Hepatocyte (in vitro differentiated cells): Measurements from ENCODE around the gene ARMH2. TPM values are rescaled to one million over a fixed set of nuclear protein-coding genes. Genes with fewer than 3 reads are reported as not detected.

Source experiments
- DNase-seq: peaks from one replicate; pipeline ENCODE4 v3.0.0-alpha.2; 2016; ENCODE audit warnings: low spot score
- H2AFZ ChIP-seq: fragments of 200-600 bp; sonication (generic); 2 replicates; pipeline ENCODE4 v1.6.0; 2016; ENCODE audit warnings: antibody characterized with exemption, mild to moderate bottlenecking
- H3K27ac ChIP-seq: fragments of 200-600 bp; sonication (generic); 2 replicates; pipeline ENCODE4 v1.5.1; 2016; ENCODE audit warnings: mild to moderate bottlenecking
- H3K27me3 ChIP-seq: fragments of 200-600 bp; sonication (generic); 2 replicates; pipeline ENCODE4 v1.6.1; 2016
- H3K36me3 ChIP-seq: fragments of 200-600 bp; sonication (generic); replicated peaks from 2 replicates; pipeline ENCODE4 v1.5.1; 2016; ENCODE audit warnings: low read depth; ENCODE audit not compliant: insufficient read depth
- H3K4me1 ChIP-seq: fragments of 200-600 bp; sonication (generic); 2 replicates; pipeline ENCODE4 v1.5.1; 2016; ENCODE audit warnings: mild to moderate bottlenecking, moderate library complexity; ENCODE audit not compliant: insufficient read depth
- H3K4me2 ChIP-seq: fragments of 200-600 bp; sonication (generic); 2 replicates; pipeline ENCODE4 v1.6.0; 2016
- H3K4me3 ChIP-seq: fragments of 200-600 bp; sonication (generic); 2 replicates; pipeline ENCODE4 v1.5.1; 2016; ENCODE audit warnings: mild to moderate bottlenecking
- H3K79me2 ChIP-seq: fragments of 200-600 bp; sonication (generic); 2 replicates; pipeline ENCODE4 v1.6.0; 2017; ENCODE audit warnings: mild to moderate bottlenecking
- H3K9me2 ChIP-seq: fragments of 200-600 bp; sonication (generic); replicated peaks from 2 replicates; pipeline ENCODE4 v1.6.0; 2017; ENCODE audit warnings: mild to moderate bottlenecking; ENCODE audit not compliant: insufficient read depth
- H3K9me3 ChIP-seq: fragments of 200-600 bp; sonication (generic); 2 replicates; pipeline ENCODE4 v1.5.1; 2016; ENCODE audit warnings: low read depth, mild to moderate bottlenecking
- H4K20me1 ChIP-seq: fragments of 200-600 bp; sonication (generic); 2 replicates; pipeline ENCODE4 v1.6.0; 2016; ENCODE audit warnings: mild to moderate bottlenecking; ENCODE audit not compliant: insufficient read depth, poor library complexity, severe bottlenecking
- EZH2 ChIP-seq: fragments of 200-600 bp; sonication (generic); IDR thresholded peaks from 2 replicates; pipeline ENCODE4 v1.6.1; 2016; ENCODE audit warnings: antibody characterized with exemption, mild to moderate bottlenecking, borderline replicate concordance
- EZH2phosphoT487 ChIP-seq: fragments of 200-600 bp; sonication (generic); IDR thresholded peaks from one replicate; pipeline ENCODE4 v1.6.1; 2018; ENCODE audit warnings: antibody characterized with exemption, mild to moderate bottlenecking, low read depth, moderate library complexity; ENCODE audit not compliant: unreplicated experiment, severe bottlenecking
- WGBS: methylation state at CpG from one replicate; pipeline ENCODE4 v1.1.6; 2016; ENCODE audit warnings: low lambda C conversion rate; ENCODE audit errors: missing lambda C conversion rate; 5-methylcytosine and 5-hydroxymethylcytosine counted together
- polyA plus RNA-seq: library from polyadenylated mRNA; unstranded; fragments of >200 nt; fragmentation: Nextera tagmentation; extraction: Ambion mirVana; gene quantifications from 2 replicates; pipeline ENCODE4 v1.2.1, GENCODE V29; 2016
- total RNA-seq: library from RNA; depleted of rRNA; stranded (reverse); fragments of >200 nt; gene quantifications from 2 replicates; pipeline ENCODE4 v1.2.3, GENCODE V29; 2014
- TF ChIP-seq, protein P1 (sequence below): fragments of 200-600 bp; sonication (generic); IDR thresholded peaks from 2 replicates; pipeline ENCODE4 v1.5.1; 2016; ENCODE audit warnings: antibody characterized with exemption, mild to moderate bottlenecking; ENCODE audit not compliant: poor library complexity

ARMH2 gene
- total and polyA plus RNA-seq, 2 experiments from 2014 or later = not detected

DNA sequence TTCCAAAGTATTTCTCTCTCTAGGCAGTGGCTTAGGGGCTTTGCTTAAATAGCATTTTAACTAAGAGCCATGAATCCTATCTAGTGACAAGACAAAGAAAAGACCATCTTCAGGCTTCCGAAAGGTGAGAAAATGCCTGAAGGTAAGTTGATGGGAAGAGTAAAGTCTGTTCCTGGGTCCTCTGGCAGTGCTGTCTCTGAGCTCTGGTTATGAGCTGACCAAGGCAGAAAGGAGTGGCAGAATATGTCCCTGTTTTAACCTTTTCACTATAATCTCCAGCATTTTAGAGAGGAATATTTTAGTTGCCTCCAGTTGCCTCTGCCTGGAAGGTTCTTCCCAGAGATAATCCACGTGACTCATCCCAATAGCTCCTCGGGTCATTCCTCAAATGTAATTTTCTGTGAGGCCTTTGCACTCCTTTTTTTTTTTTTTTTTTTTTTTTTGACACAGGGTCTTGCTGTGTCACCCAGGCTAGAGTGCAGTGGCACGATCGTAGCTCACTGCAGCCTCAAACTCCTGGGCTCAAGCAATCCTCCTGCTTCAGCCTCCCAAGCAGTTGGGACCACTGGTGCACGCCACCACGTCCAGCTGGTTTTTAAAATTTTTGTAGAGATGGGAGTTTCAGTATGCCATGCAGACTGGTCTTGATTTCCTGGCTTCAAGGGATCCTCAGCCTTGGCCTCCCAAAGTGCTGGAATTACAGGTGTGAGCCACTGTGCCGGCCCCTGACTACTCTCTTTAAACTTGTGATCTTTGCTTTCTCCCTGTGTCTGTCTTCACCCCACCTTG lies 3.7 kb upstream of the ARMH2 start:
- no peaks in the 10 kb centered on the region for H4K20me1 ChIP-seq
- H3K9me3 ChIP-seq = no peaks in the 10 kb centered on the region
- H3K79me2 ChIP-seq = no peaks in the 10 kb centered on the region
- H2AFZ ChIP-seq = no peak overlapping the region
- no peaks in the 10 kb centered on the region for H3K36me3 ChIP-seq
- no peak overlapping the region for H3K4me3 ChIP-seq
- peaks cover 11% of the 10 kb centered on the region for H3K4me1 ChIP-seq
- no peak for DNase-seq
- H3K27me3 ChIP-seq = no peaks in the 10 kb centered on the region
- H3K4me2 ChIP-seq = peak overlapping the region; percentile 39
- no peaks in the 10 kb centered on the region for H3K9me2 ChIP-seq
- peak overlapping the region; percentile 86 for H3K27ac ChIP-seq
- no peak for TF ChIP-seq EZH2phosphoT487
- no peak for TF ChIP-seq EZH2
- TF ChIP-seq, protein P1, sequence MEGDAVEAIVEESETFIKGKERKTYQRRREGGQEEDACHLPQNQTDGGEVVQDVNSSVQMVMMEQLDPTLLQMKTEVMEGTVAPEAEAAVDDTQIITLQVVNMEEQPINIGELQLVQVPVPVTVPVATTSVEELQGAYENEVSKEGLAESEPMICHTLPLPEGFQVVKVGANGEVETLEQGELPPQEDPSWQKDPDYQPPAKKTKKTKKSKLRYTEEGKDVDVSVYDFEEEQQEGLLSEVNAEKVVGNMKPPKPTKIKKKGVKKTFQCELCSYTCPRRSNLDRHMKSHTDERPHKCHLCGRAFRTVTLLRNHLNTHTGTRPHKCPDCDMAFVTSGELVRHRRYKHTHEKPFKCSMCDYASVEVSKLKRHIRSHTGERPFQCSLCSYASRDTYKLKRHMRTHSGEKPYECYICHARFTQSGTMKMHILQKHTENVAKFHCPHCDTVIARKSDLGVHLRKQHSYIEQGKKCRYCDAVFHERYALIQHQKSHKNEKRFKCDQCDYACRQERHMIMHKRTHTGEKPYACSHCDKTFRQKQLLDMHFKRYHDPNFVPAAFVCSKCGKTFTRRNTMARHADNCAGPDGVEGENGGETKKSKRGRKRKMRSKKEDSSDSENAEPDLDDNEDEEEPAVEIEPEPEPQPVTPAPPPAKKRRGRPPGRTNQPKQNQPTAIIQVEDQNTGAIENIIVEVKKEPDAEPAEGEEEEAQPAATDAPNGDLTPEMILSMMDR = no peak
- WGBS = 71% methylated on average over 8 of the region's 8 CpGs

DNA sequence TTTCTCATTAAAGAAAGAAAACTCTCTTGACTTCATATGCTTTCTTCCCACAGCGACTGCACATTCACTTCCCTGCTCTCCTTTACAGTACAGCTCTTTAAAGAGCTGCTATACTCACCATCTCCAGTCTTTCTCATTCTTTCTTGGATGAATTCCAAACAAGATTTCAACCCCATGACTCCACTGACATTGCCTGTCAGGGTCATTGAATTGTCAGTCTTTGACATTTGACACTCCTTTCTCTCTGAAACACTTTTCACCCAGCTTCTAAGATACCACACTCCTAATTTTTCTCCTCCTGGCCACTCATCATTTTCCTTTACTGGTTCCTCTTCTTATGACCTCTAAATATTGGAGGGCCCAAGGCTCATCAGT lies 811 bp upstream of the ARMH2 start:
- H3K27ac ChIP-seq = no peak overlapping the region
- no peaks in the 10 kb centered on the region for H3K9me3 ChIP-seq
- H3K4me2 ChIP-seq = no peak overlapping the region
- H4K20me1 ChIP-seq = no peaks in the 10 kb centered on the region
- no peaks in the 10 kb centered on the region for H3K79me2 ChIP-seq
- WGBS = 90% methylated on average over 1 of the region's 1 CpG
- no peak overlapping the region for H3K4me3 ChIP-seq
- no peaks in the 10 kb centered on the region for H3K9me2 ChIP-seq
- DNase-seq = no peak
- TF ChIP-seq EZH2phosphoT487 = no peak
- TF ChIP-seq, protein P1 = no peak
- no peak for TF ChIP-seq EZH2
- no peaks in the 10 kb centered on the region for H3K27me3 ChIP-seq
- peaks cover 11% of the 10 kb centered on the region for H3K4me1 ChIP-seq
- H2AFZ ChIP-seq = no peak overlapping the region
- no peaks in the 10 kb centered on the region for H3K36me3 ChIP-seq

DNA sequence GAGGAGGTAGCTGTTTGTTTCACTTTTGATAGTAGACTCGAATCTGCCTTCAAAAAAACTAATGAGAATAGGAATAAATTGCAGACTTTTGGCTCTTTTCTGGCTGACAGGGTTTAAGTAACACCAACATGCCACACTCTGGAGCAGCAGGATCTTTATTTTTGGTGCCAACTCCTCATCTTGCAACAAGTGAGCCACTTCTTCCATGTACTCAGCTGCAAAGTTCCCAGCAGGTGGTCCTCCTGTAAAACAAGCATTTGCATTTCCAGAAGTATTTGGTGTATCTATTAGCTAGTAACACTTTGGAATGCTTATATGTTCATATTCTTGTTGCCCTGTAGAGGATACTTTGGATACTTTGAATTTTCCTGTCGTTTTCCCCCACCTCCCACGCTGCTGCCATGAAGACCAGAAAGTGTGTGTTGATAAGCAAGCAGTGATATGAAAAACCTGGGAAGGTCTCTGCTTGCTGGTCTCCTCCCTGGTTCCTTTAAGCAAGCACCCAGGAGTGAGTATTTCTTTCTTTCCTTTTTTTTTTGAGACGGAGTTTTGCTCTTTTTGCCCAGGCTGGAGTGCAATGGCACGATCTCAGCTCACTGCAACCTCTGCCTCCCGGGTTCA lies 1.0 kb downstream of the ARMH2 start:
- Histone ChIP-seq H3K9me2 (no peaks in the 10 kb centered on the region), H3K9me3 (no peaks in the 10 kb centered on the region), H3K4me2 (no peak overlapping the region), H2AFZ (no peak overlapping the region), H3K27me3 (no peaks in the 10 kb centered on the region), H3K79me2 (no peaks in the 10 kb centered on the region), H3K4me3 (no peak overlapping the region), H3K4me1 (peaks cover 10% of the 10 kb centered on the region), H3K27ac (no peak overlapping the region), H4K20me1 (no peaks in the 10 kb centered on the region), H3K36me3 (no peaks in the 10 kb centered on the region)
- TF ChIP-seq EZH2phosphoT487 (no peak), EZH2 (no peak)
- TF ChIP-seq, protein P1 = no peak
- WGBS = 72% methylated on average over 6 of the region's 6 CpGs
- no peak for DNase-seq
